COR-L47 (cell line): ENCODE measurements around the gene SAPCD2.

Experiments
- DNase-seq: peaks from one replicate; lab custom pipeline; 2025; lab: John Stamatoyannopoulos, UW

Gene SAPCD2

GRCh38 chr9:137080260-137081122 is 10.1 kb upstream of the SAPCD2 start:
- no peak for DNase-seq

DNA sequence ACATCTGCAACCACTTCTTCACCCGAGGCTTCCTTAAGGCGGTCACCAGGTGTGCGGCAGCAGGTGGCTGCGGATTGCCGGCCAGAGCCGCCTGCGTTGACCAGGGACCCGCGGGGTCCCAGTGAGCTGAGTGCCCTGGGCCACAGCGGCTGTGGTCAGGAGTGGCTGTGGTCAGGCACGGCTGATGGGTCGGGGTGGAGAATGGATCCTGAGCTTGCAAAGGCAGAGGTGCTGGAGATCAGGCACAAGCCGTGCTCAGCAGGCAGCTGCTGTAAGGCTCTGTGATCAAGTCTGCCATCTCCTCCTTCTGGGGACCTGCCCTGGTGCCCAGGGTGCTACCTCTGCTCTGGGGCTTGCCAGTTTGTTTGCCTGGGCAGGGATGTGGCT is 9.0 kb upstream of the SAPCD2 start:
- DNase-seq = no peak

DNA sequence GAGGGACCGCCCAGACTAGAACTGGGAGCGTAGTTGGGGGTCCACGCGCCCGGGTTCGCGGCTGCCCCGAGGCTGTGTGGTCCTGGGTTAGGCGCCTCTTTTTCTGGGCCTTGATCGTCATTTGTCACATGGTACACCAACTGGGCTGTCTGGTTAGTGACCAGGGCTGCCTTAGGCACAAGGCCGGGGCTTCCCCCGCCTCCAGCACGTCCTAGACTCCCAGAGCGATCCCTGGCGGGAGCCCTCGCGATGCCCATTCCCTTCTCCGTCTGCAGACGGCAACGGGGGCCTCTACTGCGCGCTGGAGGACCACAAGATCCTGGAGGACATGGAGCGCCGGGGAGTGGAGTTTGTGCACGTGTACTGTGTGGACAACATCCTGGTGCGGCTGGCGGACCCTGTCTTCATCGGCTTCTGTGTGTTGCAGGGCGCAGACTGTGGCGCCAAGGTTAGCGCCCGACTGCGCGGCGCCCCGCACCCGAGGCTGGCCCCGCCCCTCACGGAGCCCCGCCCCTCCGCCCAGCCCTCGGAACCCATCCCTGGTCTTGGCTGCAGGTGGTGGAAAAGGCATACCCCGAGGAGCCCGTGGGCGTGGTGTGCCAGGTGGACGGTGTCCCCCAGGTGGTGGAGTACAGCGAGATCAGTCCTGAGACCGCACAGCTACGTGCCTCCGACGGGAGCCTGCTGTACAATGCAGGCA is 8.5 kb upstream of the SAPCD2 start:
- no peak for DNase-seq

DNA sequence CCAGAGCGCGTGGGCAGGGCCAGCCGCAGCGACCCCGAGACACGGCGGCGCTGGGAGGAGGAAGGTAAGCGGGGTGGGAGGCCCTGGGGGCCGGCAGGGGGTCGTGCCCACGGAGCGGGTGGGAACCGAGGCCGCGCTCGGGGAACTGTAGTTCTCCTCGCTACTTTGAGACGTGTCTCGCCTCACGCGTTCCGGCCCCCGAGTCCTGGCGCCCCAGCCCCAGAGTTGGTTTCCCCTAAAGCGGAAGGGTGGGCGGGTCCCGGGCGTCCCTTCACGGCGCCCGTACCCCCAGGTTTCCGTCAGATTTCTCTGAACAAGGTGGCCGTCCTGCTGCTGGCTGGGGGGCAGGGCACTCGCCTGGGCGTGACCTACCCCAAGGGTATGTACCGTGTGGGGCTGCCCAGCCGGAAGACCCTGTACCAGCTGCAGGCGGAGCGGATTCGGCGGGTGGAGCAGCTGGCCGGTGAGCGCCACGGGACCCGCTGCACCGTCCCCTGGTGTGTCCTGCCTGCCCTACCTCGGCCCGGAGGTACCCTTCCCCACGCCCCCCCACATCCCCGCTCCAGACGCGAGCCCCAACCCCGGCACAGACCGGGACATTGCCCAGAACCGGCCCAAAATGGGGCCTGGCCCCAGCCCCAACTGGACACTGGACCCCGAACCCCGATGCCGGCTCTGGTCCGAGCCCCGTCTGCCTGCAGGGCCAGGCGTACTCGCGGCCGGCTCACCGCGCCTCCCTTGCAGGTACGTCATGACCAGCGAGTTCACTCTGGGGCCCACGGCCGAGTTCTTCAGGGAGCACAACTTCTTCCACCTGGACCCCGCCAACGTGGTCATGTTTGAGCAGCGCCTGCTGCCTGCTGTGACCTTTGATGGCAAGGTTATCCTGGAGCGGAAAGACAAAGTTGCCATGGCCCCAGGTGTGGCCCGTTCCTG is 7.7 kb upstream of the SAPCD2 start:
- DNase-seq = no peak

- peak; percentile 48 for DNase-seq
Measured at GRCh38 chr9:137077010-137077747, 6.8 kb upstream of the SAPCD2 start, which contains the start of gene UAP1L1. UAP1L1 (plus strand) TSS chr9:137077517; CDS start chr9:137077533, 16 bp downstream.

DNA sequence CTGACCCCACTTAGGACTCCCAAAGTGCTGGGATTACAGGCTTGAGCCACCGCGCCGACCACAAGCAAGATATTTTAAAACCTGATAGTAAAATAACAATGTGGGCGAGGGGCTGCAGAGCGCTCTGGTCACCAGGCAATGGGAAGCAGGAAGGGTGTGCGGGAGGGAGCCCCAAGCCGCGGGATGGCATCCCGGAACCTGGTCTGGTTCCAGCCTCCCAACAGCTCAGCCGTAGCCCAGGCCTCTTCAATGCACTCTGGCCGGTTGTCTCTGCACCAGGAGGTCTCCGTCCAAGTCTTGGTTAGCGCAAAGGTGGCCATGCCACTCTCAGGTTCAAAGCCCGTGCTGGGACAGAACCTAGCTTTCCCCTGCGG is 6.3 kb upstream of the SAPCD2 start:
- DNase-seq = no peak

- no peak for DNase-seq
Measured at GRCh38 chr9:137075275-137075775, 5.0 kb upstream of the SAPCD2 start.

DNA sequence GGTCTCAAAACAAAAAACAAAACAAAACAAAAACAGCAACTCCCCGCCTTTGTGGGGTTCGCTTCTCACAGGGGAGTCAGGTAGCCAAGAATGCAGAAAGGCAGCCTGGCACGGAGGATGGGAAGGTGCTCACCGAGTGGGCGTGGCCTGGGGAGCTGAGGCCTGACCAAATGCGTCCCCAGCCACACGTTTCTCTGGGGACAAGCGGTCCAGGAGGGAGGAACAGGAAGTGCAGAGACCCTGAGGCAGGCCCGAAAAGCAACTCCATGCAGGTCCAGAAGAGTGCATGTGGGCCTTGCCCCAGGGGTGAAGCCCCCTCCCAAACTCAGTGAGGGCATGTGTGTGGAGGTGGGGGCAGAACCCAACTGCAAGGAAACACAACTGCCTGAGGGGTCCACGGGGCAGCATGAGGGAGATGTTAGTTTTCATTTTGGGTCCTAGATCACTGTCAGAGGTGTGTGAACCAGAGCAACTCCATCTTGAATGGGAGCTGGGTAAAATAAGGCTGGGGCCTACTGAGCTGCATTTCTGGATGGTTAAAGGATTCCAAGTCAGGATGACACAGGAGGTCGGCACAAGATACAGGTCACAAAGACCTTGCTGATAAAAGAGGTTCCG is 4.4 kb upstream of the SAPCD2 start:
- no peak for DNase-seq

GRCh38 chr9:137073992-137074399 is 3.6 kb upstream of the SAPCD2 start:
- no peak for DNase-seq

DNA sequence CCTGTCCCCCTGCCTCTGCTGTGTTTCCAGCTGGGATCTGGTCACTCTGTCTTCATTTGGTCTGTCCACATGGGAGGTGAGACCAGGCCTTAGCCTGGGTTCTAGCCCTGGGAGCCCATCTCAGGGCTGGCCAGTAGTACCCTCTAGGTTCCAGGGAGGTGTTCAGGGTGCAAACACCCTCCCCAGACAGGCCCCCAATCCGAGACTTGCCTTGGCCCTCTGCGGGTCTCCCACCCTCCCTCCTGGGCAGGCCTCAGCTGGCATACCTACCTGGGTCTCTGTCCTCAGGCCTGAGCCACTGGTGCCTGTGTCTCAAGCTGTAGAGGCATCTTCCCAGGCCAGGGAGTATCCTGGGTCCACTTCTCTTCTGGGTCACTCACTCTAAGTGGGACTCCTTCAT is 925 bp upstream of the SAPCD2 start:
- DNase-seq = no peak

GRCh38 chr9:137070906-137071275 is 534 bp upstream of the SAPCD2 start:
- peak; percentile 51 for DNase-seq

DNA sequence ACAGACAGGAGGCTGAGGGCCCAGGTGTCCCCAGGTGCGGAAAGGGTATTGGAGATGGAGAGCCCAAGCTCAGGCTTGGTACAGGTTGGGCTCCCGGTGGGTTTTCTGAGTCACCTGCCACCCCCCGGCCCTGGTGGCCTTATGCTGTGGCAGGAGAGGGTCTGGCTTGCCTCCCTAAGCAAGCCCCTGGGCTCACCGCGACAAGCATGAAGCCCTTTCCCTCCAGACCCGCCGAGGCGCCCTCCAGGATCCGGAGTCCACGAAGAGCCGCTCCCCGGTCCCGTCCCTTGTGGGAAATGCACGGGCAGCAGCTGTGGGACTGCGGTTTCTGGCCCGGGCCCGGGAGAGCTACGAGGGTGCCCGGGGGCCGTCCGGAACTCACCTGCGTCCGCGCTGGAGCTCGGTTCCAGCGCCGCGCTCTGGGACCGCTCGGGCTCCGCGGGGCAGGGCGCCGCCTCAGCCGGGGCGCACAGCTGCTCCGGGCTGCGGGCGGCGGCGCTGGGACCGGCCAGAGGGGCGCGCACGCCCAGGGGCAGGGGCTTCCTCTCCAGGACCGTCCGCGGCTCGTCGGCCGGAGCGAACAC is 757 bp downstream of the SAPCD2 start:
- DNase-seq = no peak

GRCh38 chr9:137068539-137069507 is 1.5 kb downstream of the SAPCD2 start:
- no peak for DNase-seq

GRCh38 chr9:137067860-137068538 is 2.4 kb downstream of the SAPCD2 start:
- peak; percentile 83 for DNase-seq

DNA sequence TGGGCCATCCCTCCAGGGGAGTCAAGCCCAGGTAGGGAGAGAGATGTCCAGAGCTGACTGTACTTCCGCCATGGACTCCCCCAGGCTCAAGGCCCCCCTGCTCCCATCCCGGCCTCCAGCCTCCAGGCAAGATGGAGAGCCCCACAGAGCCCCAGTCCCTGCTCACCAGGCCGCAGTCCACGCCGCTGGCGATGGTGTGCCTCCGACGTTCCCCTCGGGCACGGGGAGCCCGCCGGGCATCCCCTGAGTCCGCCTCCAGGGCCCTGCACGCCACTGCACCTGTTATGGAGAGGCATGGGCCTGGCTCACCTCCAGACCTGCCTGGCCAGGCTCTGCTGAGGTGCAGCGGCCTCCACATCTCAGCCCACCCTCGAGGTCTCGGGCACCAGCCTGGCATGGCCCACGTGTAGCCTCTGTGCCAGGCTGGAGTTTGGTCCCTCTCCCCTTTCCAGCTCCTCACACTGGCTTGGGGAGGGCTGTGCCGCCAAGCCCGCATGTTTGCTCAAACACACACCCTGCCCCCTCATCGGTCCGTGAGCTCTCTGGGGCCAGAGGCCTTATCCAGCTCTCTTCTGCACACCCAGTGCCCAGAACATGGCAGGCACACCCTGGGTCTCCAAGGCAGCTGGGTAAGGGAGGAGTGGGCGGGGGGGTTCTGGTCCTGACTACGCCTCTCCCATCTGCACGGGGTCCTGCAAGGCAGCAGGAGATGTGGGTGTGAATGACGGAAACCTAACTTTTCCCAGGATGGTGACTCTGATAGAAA is 4.1 kb downstream of the SAPCD2 start:
- DNase-seq = no peak

DNA sequence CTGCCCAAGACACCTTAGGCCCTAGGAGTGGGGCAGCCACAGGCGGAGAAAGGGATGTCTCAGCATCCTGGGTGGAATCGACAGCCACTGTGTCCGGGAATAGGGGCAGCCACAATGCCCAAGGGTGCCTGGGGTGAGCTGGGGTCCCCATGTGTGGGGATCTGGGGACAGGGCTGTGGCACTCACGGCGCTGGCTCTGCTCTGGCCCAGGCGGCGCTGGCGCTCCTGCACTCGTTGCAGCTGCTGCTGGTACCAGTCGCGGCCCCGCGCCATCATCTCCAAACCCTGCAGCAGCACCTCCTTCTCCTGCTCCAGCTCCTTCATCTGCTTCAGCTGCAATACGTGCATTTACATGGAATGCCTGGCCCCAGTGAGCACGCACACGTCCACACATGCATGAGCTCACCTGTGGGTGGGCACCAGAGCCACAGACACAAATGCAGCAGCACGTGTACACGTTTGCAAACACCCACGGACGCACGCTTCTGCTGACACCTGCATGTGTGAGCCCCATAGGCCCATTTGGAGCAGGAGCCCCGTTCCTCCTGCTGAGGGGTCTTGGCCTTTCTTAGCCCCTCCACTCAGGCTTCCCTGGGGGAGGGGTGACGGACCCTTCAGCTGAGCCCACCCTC is 4.9 kb downstream of the SAPCD2 start:
- DNase-seq = no peak

DNA sequence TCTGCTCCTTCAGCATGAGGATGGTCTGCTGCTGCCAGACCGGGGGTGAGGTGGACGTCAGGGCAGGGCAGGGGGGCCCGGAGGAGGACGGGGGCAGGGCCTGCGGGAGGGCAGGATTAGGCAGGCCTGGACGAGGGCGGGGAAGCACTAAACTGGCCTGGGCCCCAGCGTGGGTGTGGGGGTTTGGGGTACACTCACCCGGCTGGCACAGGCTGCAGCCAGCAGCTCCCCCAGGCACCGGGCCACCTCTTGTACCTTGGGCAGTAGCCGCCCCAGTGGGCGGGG is 5.5 kb downstream of the SAPCD2 start:
- no peak for DNase-seq
